Karpas-422 (cell line): Measurements from ENCODE around the gene DISP3. TPM values are rescaled to one million over a fixed set of nuclear protein-coding genes. Genes with fewer than 3 reads are reported as not detected.

Experiments used
- DNase-seq: peaks from one replicate; pipeline ENCODE4 v3.0.0-alpha.2; 2015
- H2AFZ ChIP-seq: fragments of 200-600 bp; sonication (generic); 2 replicates; pipeline ENCODE4 v1.6.1; 2014; ENCODE audit warnings: antibody characterized with exemption, low read length, mixed read lengths
- H3K27ac ChIP-seq: fragments of 200-600 bp; sonication (generic); 2 replicates; pipeline ENCODE4 v1.5.1; 2014; ENCODE audit warnings: mild to moderate bottlenecking, low read length, moderate library complexity
- H3K27me3 ChIP-seq: fragments of 200-600 bp; sonication (generic); 2 replicates; pipeline ENCODE4 v1.6.1; 2014; ENCODE audit warnings: low read length, mixed read lengths
- H3K36me3 ChIP-seq: fragments of 200-600 bp; sonication (generic); 2 replicates; pipeline ENCODE4 v1.6.1; 2014; ENCODE audit warnings: low read length, mixed read lengths; ENCODE audit not compliant: insufficient read depth
- H3K4me1 ChIP-seq: fragments of 200-600 bp; sonication (generic); 2 replicates; pipeline ENCODE4 v1.6.1; 2014; ENCODE audit warnings: mild to moderate bottlenecking, low read length, mixed read lengths
- H3K4me2 ChIP-seq: fragments of 200-600 bp; sonication (generic); 2 replicates; pipeline ENCODE4 v1.6.1; 2014; ENCODE audit warnings: low read length, low read depth, mild to moderate bottlenecking; ENCODE audit not compliant: poor library complexity, severe bottlenecking
- H3K4me3 ChIP-seq: fragments of 200-600 bp; sonication (generic); 2 replicates; pipeline ENCODE4 v1.5.1; 2014; ENCODE audit warnings: mild to moderate bottlenecking, antibody characterized with exemption, low read length, mixed read lengths
- H3K79me2 ChIP-seq: fragments of 200-600 bp; sonication (generic); 2 replicates; pipeline ENCODE4 v1.6.1; 2014; ENCODE audit warnings: mild to moderate bottlenecking, low read length, mixed read lengths
- H3K9ac ChIP-seq: fragments of 200-600 bp; sonication (generic); 2 replicates; pipeline ENCODE4 v1.6.0; 2014; ENCODE audit warnings: low read length
- H3K9me2 ChIP-seq: fragments of 200-600 bp; sonication (generic), shearing (Covaris generic); replicated peaks from 2 replicates; pipeline ENCODE4 v1.6.0; 2014; ENCODE audit warnings: mild to moderate bottlenecking, low read length, moderate library complexity; ENCODE audit not compliant: insufficient read depth
- H3K9me3 ChIP-seq: fragments of 300-700, 200-600 bp; sonication (generic); 2 replicates; pipeline ENCODE4 v1.6.1; 2014; ENCODE audit warnings: low read length, mixed read lengths
- H4K20me1 ChIP-seq: fragments of 200-600 bp; sonication (generic); 2 replicates; pipeline ENCODE4 v1.6.1; 2014; ENCODE audit warnings: mild to moderate bottlenecking, antibody characterized with exemption, low read length, low read depth; ENCODE audit not compliant: insufficient read depth
- total RNA-seq: library from RNA; depleted of rRNA; stranded (reverse); fragments of >200 nt; shearing (Covaris generic); gene quantifications from 2 replicates; pipeline ENCODE4 v1.2.3, GENCODE V29; 2014; ENCODE audit warnings: low replicate concordance

The DISP3 gene
- total RNA-seq, 1 experiment from 2014 or later = 0.04 TPM

DNA sequence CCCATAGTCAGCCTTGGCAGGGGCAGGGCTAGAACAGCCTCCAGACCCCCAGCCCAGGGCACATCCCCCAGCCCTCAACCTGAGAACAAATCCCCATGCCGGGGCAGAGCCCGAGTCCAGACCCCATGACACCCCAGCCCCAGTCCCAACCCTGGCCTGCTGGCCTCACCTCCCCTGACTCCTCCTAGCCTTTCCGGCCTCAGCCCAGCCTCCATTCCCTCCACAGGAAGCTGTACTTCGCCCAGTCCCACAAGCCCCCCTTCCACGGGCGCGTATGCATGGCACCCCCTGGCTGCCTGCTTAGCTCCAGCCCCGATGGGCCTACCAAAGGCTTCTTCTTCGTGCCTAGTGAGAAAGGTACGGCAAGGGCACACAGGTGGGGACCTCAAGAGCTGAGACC, 50.4 kb downstream of the DISP3 start:
- Histone ChIP-seq H3K9me3 (no peaks in the 10 kb centered on the region), H3K4me1 (no peaks in the 10 kb centered on the region), H4K20me1 (no peaks in the 10 kb centered on the region), H3K27ac (no peak overlapping the region), H2AFZ (no peak overlapping the region), H3K9me2 (no peaks in the 10 kb centered on the region), H3K4me3 (no peak overlapping the region), H3K9ac (no peak overlapping the region), H3K36me3 (no peaks in the 10 kb centered on the region), H3K79me2 (no peaks in the 10 kb centered on the region), H3K27me3 (no peaks in the 10 kb centered on the region), H3K4me2 (no peak overlapping the region)
- DNase-seq = no peak

DNA sequence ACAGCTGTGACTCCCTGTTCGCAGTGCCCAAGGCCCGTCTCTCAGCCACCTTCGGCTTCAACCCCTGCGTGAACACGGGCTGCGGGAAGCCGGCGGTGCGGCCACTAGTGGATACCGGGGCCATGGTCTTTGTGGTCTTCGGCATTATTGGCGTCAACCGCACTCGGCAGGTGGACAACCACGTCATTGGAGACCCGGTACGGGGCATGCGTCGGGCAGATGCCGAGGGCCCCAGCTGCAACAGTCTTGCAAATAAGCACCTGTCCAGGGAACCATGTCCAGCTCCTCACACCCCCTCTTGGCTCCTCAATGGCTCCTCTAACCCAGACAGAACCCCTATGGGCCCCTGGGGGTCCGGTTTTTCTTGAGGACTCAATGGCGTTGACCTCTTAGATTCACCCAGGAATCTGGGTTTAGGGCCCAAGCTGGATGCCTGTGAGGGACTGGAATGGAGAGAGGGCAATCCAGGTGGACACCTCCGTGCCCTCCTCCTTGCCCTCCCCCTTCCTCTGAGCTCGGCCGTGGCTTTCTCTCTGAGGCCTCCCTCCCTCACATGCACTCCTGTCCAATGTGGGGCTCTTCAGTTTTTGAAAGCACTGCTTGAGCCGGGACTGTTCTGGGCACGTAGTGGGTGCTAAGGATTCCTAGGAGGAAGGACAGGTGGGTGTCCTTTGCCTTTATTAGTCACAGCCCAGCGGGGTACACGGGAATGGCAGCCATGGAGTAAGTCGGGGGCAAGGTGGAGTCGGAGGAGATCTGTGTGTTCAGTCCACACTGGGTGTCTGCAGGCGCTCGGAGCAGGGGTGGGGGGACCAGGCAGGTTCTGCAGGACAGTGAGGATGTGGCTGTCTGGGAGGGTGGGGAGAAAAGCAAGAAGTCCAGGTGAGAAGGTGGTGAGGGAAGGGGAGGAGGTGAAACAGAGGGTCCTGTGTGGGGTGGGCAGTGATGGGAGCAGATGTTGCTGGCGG, 51.1 kb downstream of the DISP3 start:
- Histone ChIP-seq H3K27me3 (no peaks in the 10 kb centered on the region), H3K4me3 (no peak overlapping the region), H3K9me2 (no peaks in the 10 kb centered on the region), H3K27ac (no peak overlapping the region), H3K4me1 (no peaks in the 10 kb centered on the region), H3K36me3 (no peaks in the 10 kb centered on the region), H3K9ac (no peak overlapping the region), H3K79me2 (no peaks in the 10 kb centered on the region), H3K4me2 (no peak overlapping the region), H3K9me3 (no peaks in the 10 kb centered on the region), H4K20me1 (no peaks in the 10 kb centered on the region), H2AFZ (no peak overlapping the region)
- DNase-seq = no peak

DNA sequence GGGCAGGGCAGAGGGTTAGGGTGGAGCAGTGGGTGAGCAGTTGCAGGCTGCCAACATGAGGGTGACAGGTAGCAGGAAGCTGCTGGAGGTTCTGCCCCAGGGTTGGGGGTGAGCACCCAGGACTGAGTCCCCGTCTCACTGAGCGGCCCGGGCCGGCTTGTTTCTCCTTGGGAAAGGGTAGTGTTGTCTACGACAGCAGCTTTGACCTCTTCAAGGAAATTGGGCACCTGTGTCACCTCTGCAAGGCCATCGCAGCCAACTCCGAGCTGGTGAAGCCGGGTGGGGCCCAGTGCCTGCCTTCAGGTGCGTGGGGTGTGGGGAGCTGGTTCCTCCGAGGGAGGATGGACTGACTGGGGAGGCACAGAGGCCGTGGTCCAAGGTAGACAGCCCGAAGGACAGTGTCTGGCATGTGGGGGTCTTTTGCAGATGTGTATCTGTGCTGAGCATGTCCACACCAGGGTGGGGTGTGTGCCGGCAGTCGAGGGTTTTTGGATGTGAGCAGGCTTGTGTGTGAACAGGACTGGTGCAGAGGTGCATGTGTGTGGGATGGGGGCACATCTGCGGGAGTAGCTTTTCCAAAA, 51.9 kb downstream of the DISP3 start:
- Histone ChIP-seq H3K36me3 (no peaks in the 10 kb centered on the region), H2AFZ (no peak overlapping the region), H3K79me2 (no peaks in the 10 kb centered on the region), H3K4me2 (no peak overlapping the region), H3K27ac (no peak overlapping the region), H3K9me2 (no peaks in the 10 kb centered on the region), H3K4me3 (no peak overlapping the region), H3K4me1 (no peaks in the 10 kb centered on the region), H4K20me1 (no peaks in the 10 kb centered on the region), H3K9ac (no peak overlapping the region), H3K27me3 (no peaks in the 10 kb centered on the region), H3K9me3 (no peaks in the 10 kb centered on the region)
- no peak for DNase-seq

DNA sequence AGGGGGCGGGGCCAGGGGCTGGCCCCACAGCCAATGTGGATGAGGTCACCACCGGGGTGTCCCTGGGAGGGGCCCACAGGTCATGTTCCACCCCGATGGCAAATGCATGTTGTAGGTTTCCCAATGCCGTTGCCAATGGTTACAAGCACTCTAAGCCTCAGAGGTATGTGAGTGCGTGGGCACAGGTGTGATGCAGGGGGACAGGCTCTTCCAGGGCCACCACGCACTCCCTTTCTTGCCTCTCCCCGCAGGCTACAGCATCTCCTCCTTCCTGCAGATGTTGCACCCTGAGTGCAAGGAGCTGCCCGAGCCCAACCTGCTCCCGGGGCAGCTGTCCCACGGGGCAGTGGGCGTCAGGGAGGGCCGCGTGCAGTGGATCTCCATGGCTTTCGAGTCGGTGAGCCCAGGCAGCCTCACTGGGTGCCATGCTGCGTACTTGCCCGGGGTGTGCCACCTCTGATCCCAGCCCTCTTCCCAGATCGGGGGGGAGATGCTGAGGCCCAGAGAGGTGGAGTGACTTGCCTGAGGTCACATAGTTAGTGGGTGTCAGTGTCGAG, 52.4 kb downstream of the DISP3 start:
- Histone ChIP-seq H4K20me1 (no peaks in the 10 kb centered on the region), H3K4me3 (no peak overlapping the region), H3K79me2 (no peaks in the 10 kb centered on the region), H3K27ac (no peak overlapping the region), H3K9me3 (no peaks in the 10 kb centered on the region), H3K9me2 (no peaks in the 10 kb centered on the region), H3K4me1 (no peaks in the 10 kb centered on the region), H3K36me3 (no peaks in the 10 kb centered on the region), H3K4me2 (no peak overlapping the region), H2AFZ (no peak overlapping the region), H3K27me3 (no peaks in the 10 kb centered on the region), H3K9ac (no peak overlapping the region)
- no peak for DNase-seq

DNA sequence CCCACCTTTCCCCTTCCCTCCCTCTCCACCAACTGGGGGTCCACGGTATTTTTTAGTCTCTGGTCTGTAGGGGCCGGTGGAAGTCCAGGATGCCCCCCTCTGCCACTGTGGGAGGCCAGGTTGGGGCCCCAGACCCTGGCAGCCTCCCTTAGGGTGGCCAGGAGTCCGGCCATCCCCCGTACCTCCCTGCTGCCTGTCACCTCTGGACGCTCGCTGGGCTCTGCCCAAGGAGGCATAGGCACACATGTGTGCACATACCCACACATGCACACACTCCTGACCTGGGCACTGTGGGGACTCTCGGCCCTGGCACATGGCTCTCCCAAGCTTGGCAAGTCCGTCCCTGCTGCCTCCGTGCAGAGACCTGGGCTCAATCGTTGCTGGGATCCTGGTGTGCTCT, 53.0 kb downstream of the DISP3 start:
- no peaks in the 10 kb centered on the region for H3K27me3 ChIP-seq

DNA sequence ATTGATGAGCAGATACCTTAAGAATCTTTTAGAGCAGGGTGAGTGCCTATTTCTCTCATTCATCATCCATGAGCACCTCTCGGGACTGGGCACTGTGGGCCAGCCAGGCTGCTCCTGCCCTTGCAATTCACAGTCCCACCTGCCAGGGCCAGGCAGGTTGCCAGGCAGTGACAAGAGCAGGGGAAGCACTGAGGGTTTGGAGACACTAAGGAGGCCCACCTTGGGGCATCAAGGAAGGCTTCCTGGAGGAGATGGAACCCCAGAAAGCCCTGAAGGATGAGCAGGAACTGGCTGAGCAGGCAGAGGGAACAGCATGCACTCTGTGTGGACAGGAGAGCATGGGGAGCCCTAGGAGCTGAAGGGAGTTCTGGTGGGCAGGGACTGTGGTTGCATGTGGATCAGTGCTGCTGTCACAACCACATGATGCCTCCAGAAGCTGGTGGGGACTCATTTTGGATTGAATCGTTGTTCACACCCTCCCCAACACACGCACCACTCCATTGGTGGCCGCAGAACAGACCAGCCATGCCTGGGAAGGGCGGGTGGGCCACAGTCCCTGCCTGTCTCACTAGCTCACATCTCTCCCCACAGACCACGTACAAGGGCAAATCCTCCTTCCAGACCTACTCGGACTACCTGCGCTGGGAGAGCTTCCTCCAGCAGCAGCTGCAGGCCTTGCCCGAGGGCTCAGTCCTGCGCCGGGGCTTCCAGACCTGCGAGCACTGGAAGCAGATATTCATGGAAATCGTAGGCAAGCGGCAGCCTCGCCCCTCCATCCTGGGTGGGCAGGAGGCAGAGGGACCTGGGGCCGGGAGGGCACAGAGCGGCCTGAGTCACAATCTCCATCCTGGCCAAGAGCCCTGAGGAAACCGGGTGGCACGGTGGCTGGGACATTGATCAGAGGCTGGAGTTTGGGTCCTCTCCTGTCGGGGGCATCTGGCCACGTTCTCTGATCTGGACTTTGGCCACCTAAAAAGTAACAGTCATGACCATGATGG, 55.1 kb downstream of the DISP3 start:
- Histone ChIP-seq H3K4me2 (no peak overlapping the region), H3K4me3 (no peak overlapping the region), H3K4me1 (no peaks in the 10 kb centered on the region), H3K9me2 (no peaks in the 10 kb centered on the region), H3K36me3 (no peaks in the 10 kb centered on the region), H3K79me2 (no peaks in the 10 kb centered on the region), H3K9ac (no peak overlapping the region), H3K27ac (no peak overlapping the region), H4K20me1 (no peaks in the 10 kb centered on the region), H2AFZ (no peak overlapping the region), H3K9me3 (no peaks in the 10 kb centered on the region), H3K27me3 (no peaks in the 10 kb centered on the region)
- no peak for DNase-seq

More for the DNA sequence above, 53.0 kb downstream of the DISP3 start:
- H3K36me3 ChIP-seq = no peaks in the 10 kb centered on the region
- H3K4me2 ChIP-seq = no peak overlapping the region
- H3K4me3 ChIP-seq = no peak overlapping the region
- H3K4me1 ChIP-seq = no peaks in the 10 kb centered on the region
- H2AFZ ChIP-seq = no peak overlapping the region
- DNase-seq = no peak
- H3K27ac ChIP-seq = no peak overlapping the region
- no peaks in the 10 kb centered on the region for H3K79me2 ChIP-seq
- H3K9ac ChIP-seq = no peak overlapping the region
- H3K9me3 ChIP-seq = no peaks in the 10 kb centered on the region
- no peaks in the 10 kb centered on the region for H3K9me2 ChIP-seq
- no peaks in the 10 kb centered on the region for H4K20me1 ChIP-seq

DNA sequence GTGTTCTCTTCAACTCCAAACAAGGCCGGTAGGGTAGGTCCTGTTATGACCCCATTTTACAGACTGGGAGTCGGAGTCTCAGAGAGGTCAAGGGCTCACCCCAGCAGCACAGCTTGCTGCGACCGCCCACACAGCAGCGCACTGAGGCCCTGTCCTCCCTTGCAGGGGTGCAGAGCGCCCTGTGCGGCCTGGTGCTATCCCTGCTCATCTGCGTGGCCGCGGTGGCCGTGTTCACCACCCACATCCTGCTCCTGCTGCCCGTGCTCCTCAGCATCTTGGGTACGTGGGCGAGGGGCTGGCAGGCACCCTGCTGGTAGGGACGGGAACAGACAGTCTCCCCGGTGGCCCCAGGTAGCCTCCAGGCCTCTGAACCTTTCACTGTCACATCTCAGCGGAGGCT, 55.9 kb downstream of the DISP3 start:
- H3K36me3 ChIP-seq = no peaks in the 10 kb centered on the region
- H3K79me2 ChIP-seq = no peaks in the 10 kb centered on the region
- H3K4me1 ChIP-seq = no peaks in the 10 kb centered on the region
- H3K9me2 ChIP-seq = no peaks in the 10 kb centered on the region
- H3K9ac ChIP-seq = no peak overlapping the region
- no peak for DNase-seq
- no peak overlapping the region for H3K4me3 ChIP-seq
- no peak overlapping the region for H3K27ac ChIP-seq
- no peak overlapping the region for H3K4me2 ChIP-seq
- H4K20me1 ChIP-seq = no peaks in the 10 kb centered on the region
- no peaks in the 10 kb centered on the region for H3K9me3 ChIP-seq
- no peak overlapping the region for H2AFZ ChIP-seq
- H3K27me3 ChIP-seq = no peaks in the 10 kb centered on the region
